OCI-LY7 (cell line): ENCODE data around the gene SMOC2. TPM values are rescaled to one million over a fixed set of nuclear protein-coding genes. Genes with fewer than 3 reads are reported as not detected.

Experiments used
- BruUV-seq: library from RNA; stranded (reverse); fragments of 400-500 nt; replicated peaks from 2 replicates; lab custom pipeline; 2021; lab: Mats Ljungman, UMichigan
- CTCF ChIA-PET: fragments of 300-600 bp; sonication (Branson Sonifier 250); formaldehyde crosslinking; loops from one replicate; lab custom pipeline; 2022; ENCODE audit warnings: antibody characterized with exemption; ENCODE audit not compliant: unreplicated experiment; lab: Charles Lee
- POLR2A ChIA-PET: fragments of 300-600 bp; sonication (Branson Sonifier 250); formaldehyde crosslinking; loops from one replicate; lab custom pipeline; 2022; ENCODE audit warnings: antibody characterized with exemption; lab: Charles Lee
- DNase-seq: peaks from one replicate; pipeline ENCODE4 v3.0.0-alpha.2; 2015; ENCODE audit warnings: low spot score
- H2AFZ ChIP-seq: fragments of 200-600 bp; sonication (generic), shearing (Covaris generic); 2 replicates; pipeline ENCODE4 v1.6.1; 2014; ENCODE audit warnings: mild to moderate bottlenecking, antibody characterized with exemption, low read length, moderate library complexity
- H3K27ac ChIP-seq: fragments of 200-600 bp; sonication (generic); 2 replicates; pipeline ENCODE4 v1.5.1; 2014; ENCODE audit warnings: mixed run types, low read depth, mild to moderate bottlenecking, moderate library complexity, low read length, inconsistent platforms; ENCODE audit not compliant: poor library complexity, severe bottlenecking
- H3K36me3 ChIP-seq: fragments of 200-600 bp; sonication (generic); 2 replicates; pipeline ENCODE4 v1.6.1; 2014; ENCODE audit warnings: mild to moderate bottlenecking, antibody characterized with exemption, low read length, moderate library complexity, mixed read lengths; ENCODE audit not compliant: insufficient read depth
- H3K4me1 ChIP-seq: fragments of 200-600 bp; sonication (generic); 2 replicates; pipeline ENCODE4 v1.5.1; 2014; ENCODE audit warnings: mild to moderate bottlenecking, low read length; ENCODE audit not compliant: insufficient read depth, poor library complexity, severe bottlenecking
- H3K4me2 ChIP-seq: fragments of 200-600 bp; sonication (generic); 2 replicates; pipeline ENCODE4 v1.6.1; 2014; ENCODE audit warnings: mild to moderate bottlenecking, low read length
- H3K4me3 ChIP-seq: fragments of 200-600 bp; sonication (generic); 2 replicates; pipeline ENCODE4 v1.5.1; 2014; ENCODE audit warnings: mild to moderate bottlenecking, low read depth, low read length; ENCODE audit not compliant: poor library complexity, severe bottlenecking
- H3K79me2 ChIP-seq: fragments of 200-600 bp; sonication (generic); 2 replicates; pipeline ENCODE4 v1.6.1; 2016; ENCODE audit warnings: low read depth, mild to moderate bottlenecking, low read length, moderate library complexity, mixed read lengths; ENCODE audit not compliant: insufficient read depth
- H3K9me2 ChIP-seq: fragments of 200-600 bp; sonication (generic); 2 replicates; pipeline ENCODE4 v1.6.1; 2016; ENCODE audit warnings: mild to moderate bottlenecking, low read length, mixed read lengths; ENCODE audit not compliant: insufficient read depth
- H3K9me3 ChIP-seq: fragments of 200-600 bp; sonication (generic); 2 replicates; pipeline ENCODE4 v1.6.1; 2014; ENCODE audit warnings: mild to moderate bottlenecking, mixed run types, low read length, mixed read lengths
- H4K20me1 ChIP-seq: fragments of 200-600 bp; sonication (generic); 2 replicates; pipeline ENCODE4 v1.6.1; 2014; ENCODE audit warnings: mild to moderate bottlenecking, antibody characterized with exemption, low read length, moderate library complexity, mixed read lengths; ENCODE audit not compliant: insufficient read depth
- CTCF ChIP-seq: fragments of 200-600 bp; sonication (generic); conservative IDR thresholded peaks from 2 replicates; pipeline ENCODE4 v1.5.1; 2014; ENCODE audit warnings: mild to moderate bottlenecking, antibody characterized with exemption, low read length, moderate library complexity, mixed read lengths
- EZH2phosphoT487 ChIP-seq: fragments of 200-600 bp; sonication (generic); IDR thresholded peaks from 2 replicates; pipeline ENCODE4 v1.6.1; 2018; ENCODE audit warnings: low read depth, borderline replicate concordance, mild to moderate bottlenecking, mixed run types, antibody characterized with exemption, low read length, moderate library complexity, mixed read lengths
- intact Hi-C: fragments of 100-400 bp; cut with micrococcal nuclease; formaldehyde crosslinking; loops from one replicate; pipeline ENCODE4 v1.10.0; 2022; ENCODE audit not compliant: unreplicated experiment
- total RNA-seq, 2 experiments: library from RNA; depleted of rRNA in 1 of 2; stranded (reverse); fragments of >200 nt in 1 of 2; shearing (Covaris generic) in 1 of 2; gene quantifications; 2 replicates each; pipeline ENCODE4 v1.2.3, GENCODE V29; 2014 to 2022

SMOC2 gene
- total RNA-seq, 2 experiments from 2014 or later, result not detected

DNA sequence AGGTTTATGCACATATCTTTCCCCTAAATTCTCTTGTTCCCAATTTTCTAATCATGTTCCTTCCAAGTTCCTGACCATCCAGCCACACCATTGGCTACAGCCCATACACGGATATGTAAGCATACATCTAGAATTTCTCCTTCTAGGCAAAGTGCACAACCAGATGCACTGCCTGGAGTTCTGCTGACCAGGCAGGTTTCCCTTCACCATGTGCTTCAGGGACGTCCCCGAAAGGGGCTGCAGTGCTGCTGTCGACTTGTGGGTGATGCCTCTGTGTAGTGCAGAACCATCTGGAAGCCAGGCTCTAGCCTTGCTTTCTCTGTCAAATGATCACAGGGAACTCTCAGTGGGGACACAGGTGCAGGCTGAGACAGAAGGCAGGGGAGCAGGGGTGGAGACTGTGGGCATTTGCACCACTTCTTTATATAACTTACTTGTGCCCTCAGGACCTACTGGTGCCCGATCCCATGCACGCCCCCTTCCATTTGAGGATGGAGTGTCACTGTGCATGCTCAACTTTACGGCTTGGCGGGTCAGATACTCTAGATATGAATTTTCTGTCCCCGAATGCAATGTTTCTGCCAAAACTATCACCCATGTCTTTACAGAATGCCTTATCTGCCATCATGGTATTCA is 37.5 kb upstream of the SMOC2 start:
- no peaks in the 10 kb centered on the region for H4K20me1 ChIP-seq
- H3K4me2 ChIP-seq, result no peak overlapping the region
- CTCF ChIA-PET, result no interaction called here
- POLR2A ChIA-PET, result no interaction called here
- no TSS peak for BruUV-seq
- no peak overlapping the region for H2AFZ ChIP-seq
- no peaks in the 10 kb centered on the region for H3K79me2 ChIP-seq
- DNase-seq, result no peak
- no peaks in the 10 kb centered on the region for H3K4me1 ChIP-seq
- H3K27ac ChIP-seq, result no peak overlapping the region
- H3K9me3 ChIP-seq, result no peaks in the 10 kb centered on the region
- no peaks in the 10 kb centered on the region for H3K9me2 ChIP-seq
- no peaks in the 10 kb centered on the region for H3K36me3 ChIP-seq
- TF ChIP-seq EZH2phosphoT487 (no peak), CTCF (no peak)
- no peak overlapping the region for H3K4me3 ChIP-seq
- intact Hi-C loops, result no loop called here

DNA sequence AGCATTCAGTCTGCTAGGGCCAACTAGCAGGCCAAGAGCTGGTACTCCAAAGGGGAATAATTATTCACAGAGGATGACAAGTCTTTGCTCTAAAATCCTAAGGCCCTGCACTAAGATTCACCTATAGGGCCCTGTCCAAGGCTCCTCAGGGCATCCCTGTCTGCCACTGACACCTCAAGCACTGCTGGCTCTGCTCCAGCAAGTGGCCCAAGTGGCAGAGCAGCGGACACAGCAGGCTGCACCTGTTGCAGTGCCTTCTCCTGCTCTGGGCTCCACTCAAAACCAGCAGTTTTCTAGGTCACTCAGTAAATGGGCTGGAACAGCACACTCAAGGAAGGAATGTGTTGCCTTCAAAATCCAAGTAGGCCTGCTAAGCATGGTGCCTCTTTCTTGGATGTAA is 36.4 kb upstream of the SMOC2 start:
- intact Hi-C loops, result no loop called here
- Histone ChIP-seq H3K79me2 (no peaks in the 10 kb centered on the region), H4K20me1 (no peaks in the 10 kb centered on the region), H2AFZ (no peak overlapping the region), H3K36me3 (no peaks in the 10 kb centered on the region), H3K27ac (no peak overlapping the region), H3K4me2 (no peak overlapping the region), H3K9me3 (no peaks in the 10 kb centered on the region), H3K9me2 (no peaks in the 10 kb centered on the region), H3K4me3 (no peak overlapping the region), H3K4me1 (no peaks in the 10 kb centered on the region)
- ChIA-PET POLR2A (interaction anchor here (0.6 kb wide), 1 partner anchor 27 kb away, joined by 3 read pairs; no protein-coding TSS in a partner anchor), CTCF (no interaction called here)
- DNase-seq, result no peak
- no TSS peak for BruUV-seq
- TF ChIP-seq EZH2phosphoT487, result no peak
- no peak for TF ChIP-seq CTCF

DNA sequence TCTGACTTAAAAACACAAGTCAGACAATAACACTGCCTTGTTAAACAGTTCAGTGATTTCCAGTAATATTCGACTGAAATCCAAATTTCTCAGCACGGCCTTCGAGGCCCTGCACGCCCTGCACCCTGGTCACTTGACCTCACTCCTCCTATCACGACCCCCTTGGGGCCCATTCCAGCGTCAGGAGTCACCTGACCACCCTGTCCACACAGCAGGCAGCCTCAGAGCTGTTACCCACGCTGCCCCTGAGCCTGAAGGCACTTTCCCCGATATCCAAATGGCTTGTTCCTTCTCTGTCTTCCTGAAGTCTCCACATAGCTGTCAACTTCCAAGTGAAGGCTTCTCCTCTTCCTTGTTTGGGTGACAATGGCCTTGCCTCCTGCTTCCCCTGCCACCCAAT is 33.1 kb upstream of the SMOC2 start:
- Histone ChIP-seq H3K4me2 (no peak overlapping the region), H3K4me1 (no peaks in the 10 kb centered on the region), H3K36me3 (no peaks in the 10 kb centered on the region), H3K9me3 (no peaks in the 10 kb centered on the region), H2AFZ (no peak overlapping the region), H3K4me3 (no peak overlapping the region), H4K20me1 (no peaks in the 10 kb centered on the region), H3K9me2 (no peaks in the 10 kb centered on the region), H3K27ac (no peak overlapping the region), H3K79me2 (no peaks in the 10 kb centered on the region)
- no peak for TF ChIP-seq EZH2phosphoT487
- no peak for TF ChIP-seq CTCF
- POLR2A ChIA-PET, result no interaction called here
- intact Hi-C loops, result no loop called here
- DNase-seq, result no peak
- CTCF ChIA-PET, result no interaction called here
- no TSS peak for BruUV-seq
